Measurements from ENCODE around the gene CTH.

DNA sequence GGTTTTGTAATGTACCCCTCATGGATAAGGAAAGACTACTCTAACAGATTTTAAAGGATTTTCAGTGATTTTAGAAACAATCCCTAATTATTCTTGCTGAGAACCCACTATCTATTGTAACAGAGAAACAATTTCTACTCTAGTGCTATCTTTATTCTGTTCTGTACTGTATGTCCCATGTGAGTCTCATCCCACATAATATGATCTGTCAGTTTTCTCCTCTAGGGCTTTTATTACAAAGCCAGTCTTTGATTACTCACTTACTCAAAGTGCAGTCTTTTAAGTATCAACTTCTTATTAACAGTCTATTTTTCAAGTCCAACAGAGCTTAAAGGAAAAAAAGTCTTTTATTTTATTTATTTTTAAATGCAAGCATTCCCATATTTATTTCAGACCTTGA, 54.8 kb downstream of the CTH start:
- TF ChIP-seq, protein P1, sequence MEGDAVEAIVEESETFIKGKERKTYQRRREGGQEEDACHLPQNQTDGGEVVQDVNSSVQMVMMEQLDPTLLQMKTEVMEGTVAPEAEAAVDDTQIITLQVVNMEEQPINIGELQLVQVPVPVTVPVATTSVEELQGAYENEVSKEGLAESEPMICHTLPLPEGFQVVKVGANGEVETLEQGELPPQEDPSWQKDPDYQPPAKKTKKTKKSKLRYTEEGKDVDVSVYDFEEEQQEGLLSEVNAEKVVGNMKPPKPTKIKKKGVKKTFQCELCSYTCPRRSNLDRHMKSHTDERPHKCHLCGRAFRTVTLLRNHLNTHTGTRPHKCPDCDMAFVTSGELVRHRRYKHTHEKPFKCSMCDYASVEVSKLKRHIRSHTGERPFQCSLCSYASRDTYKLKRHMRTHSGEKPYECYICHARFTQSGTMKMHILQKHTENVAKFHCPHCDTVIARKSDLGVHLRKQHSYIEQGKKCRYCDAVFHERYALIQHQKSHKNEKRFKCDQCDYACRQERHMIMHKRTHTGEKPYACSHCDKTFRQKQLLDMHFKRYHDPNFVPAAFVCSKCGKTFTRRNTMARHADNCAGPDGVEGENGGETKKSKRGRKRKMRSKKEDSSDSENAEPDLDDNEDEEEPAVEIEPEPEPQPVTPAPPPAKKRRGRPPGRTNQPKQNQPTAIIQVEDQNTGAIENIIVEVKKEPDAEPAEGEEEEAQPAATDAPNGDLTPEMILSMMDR (IDR thresholded peaks at IDR 0.05) = no peak
- TF ChIP-seq POLR2A (IDR thresholded peaks at IDR 0.05) = no peak
